Measurements from ENCODE around the gene DDAH1.

GRCh38 chr1:85421179-85421578 is 43.8 kb downstream of the DDAH1 start:
- TF ChIP-seq CTCF (IDR thresholded peaks at IDR 0.05; ENCODE audit: control extremely low read depth in 1 of 3, insufficient read depth in 1 of 3, low read depth in 1 of 3, low read length in 3 of 3) (no peak), EP300 (IDR thresholded peaks at IDR 0.05; ENCODE audit: borderline replicate concordance in 1 of 2, low read depth in 2 of 2, low read length in 2 of 2) (no peak), POLR2A (IDR thresholded peaks at IDR 0.05; ENCODE audit: control extremely low read depth in 1 of 2, low read depth in 2 of 2, low read length in 2 of 2) (no peak), EZH2 (IDR thresholded peaks at IDR 0.05; ENCODE audit: low read depth, low read length, severe bottlenecking) (no peak), POLR2AphosphoS5 (IDR thresholded peaks at IDR 0.05; ENCODE audit: low read depth, low read length) (no peak), EGR1 (IDR thresholded peaks at IDR 0.05; ENCODE audit: borderline replicate concordance, low read depth, low read length) (no peak), BCL11A (IDR thresholded peaks at IDR 0.05; ENCODE audit: low read depth in 2 of 2, low read length in 2 of 2) (no peak), SP1 (IDR thresholded peaks at IDR 0.05; ENCODE audit: low read depth, low read length) (no peak), NRF1 (IDR thresholded peaks at IDR 0.05; ENCODE audit: low read depth, low read length) (no peak), ATF3 (IDR thresholded peaks at IDR 0.05; ENCODE audit: insufficient read depth, low read depth, low read length) (no peak), CREB1 (IDR thresholded peaks at IDR 0.05) (no peak), KDM1A (IDR thresholded peaks at IDR 0.05; ENCODE audit: borderline replicate concordance, low read length) (no peak)
